Activated CD4-positive, alpha-beta T cell treated with anti-CD3 and anti-CD28 coated beads, Interleukin-2, amount 50 U/mL, for 16 hours (primary cell): ENCODE measurements around the gene RGS9BP.
A peak's percentile ranks its signal among the peaks of the same experiment; 100 is the strongest.
"Not testable (repeated sequence)": the region's sequence is repeated elsewhere in the genome, so short reads cannot be mapped to it uniquely, and the experiment has no call there.

Source experiments
- DNase-seq: peaks from one replicate; pipeline ENCODE4 v3.0.0-alpha.2; 2020

RGS9BP gene

DNA sequence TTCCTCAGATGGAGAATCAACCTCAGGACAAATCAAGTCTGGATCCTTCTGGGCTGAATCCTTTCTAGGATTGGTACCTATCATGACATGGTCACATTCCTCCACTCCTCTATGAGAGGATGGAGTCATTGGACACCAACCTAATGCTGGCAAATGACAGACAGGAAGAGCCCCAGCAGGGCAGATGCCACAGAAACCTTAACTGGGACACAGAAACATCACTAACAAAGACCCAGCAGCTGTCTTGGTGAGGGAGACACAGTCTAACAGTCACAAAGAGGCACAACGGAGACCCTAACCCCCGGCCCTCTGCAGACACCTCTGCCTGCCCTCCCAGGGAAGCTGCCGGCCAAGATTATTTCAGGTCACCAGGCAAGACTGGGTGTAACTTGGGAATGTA lies 2.8 kb upstream of the RGS9BP start:
- DNase-seq, result no peak

DNA sequence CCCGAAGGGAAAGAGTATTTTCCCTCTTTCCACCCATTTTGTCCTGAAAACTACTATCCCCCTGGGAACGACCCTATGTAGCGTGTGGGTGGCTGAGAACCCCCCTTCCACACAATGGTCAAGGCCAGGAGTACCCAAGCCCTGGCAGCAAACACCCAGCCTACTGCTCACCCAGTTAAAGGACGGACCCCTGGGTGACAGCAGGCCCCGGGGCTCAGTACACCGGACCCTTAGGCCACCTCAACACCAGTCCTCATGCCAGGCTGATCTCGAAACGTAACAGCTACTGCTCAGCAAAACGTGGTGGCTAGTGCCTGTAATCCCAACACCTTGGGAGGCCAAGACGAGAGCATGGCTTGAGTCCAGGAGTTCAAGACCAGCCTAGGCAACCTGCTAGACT lies 2.1 kb upstream of the RGS9BP start:
- no peak for DNase-seq

DNA sequence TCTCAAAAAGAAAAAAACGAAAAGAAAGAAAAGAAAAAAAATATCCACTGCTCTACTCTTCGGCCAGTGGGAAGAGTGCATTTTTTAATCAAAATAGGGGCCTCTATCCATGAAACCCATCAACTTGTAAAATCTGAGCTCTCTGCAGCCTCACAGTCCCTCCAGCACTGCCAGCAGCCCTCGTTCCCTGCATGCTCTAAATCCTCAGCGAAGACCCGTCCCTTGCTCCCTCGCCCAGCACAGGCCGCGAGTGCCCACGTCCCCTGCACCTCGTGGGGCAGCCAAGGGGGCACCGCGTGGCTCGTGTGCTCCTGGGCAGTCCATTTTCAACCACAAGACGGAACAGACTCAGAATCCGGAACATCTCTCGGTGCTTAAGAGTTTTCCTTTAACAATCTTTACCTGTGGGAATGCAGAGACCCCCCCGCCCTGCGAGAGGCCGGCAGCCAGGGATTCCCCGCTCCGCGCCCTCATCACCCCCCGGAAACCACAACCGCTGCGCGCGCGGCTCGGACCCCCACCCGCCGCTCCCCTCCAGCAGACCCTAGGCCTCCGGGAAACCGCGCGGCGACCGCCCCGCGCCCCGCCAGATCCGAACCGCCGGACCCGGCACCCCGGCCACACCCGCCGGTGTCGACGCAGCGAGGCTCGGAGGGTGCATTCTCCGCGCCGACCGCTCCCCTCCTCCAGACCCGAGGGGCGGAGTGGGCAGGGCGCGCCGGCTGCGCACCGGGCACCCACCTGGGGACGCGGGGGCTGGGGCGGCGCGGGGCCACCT lies 1.3 kb upstream of the RGS9BP start:
- no peak for DNase-seq

DNA sequence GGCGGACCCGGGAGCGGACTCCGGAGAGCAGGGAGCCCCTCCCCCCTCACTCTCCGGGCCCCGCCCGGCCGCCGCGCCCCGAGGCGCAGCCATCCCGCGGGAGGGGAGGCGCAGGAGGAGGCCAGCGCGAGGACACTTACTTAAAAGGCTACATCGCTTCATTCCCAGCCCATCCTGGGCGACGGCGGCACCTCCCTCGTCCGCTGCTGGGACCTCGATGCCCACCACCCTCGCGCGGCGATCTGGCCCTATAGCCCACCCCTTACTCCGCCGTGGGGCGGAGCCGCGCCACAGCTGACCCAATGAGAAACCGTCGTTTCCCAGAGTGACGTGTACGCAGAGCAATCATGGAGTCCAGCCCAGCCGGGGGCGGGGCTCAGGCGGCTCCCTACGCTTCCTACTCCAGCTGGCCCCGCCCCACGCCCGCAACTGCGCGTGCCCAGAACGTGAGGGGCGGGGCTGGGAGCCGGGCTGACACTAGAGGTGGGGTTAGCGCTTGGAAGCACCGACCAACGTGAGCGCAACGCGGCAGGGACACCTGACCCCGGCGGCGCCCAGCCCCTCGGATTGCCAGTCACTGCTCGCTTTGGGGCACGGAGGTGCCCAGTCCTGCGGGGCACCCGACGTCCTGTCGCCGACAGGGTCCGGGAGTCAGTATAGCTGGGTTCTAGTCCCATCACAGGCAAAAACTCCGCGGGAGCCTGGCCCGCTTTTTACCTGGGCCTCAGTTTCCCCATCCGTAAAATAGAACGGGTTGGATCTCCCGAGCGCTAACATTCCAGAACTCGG lies 523 bp upstream of the RGS9BP start, which contains the start of gene ANKRD27:
Gene ANKRD27 (minus strand): TSS at position 250 of the 789 bp plus-strand sequence. CDS start 16,165 bp downstream, outside the sequence.
- DNase-seq, result peak; percentile 98

DNA sequence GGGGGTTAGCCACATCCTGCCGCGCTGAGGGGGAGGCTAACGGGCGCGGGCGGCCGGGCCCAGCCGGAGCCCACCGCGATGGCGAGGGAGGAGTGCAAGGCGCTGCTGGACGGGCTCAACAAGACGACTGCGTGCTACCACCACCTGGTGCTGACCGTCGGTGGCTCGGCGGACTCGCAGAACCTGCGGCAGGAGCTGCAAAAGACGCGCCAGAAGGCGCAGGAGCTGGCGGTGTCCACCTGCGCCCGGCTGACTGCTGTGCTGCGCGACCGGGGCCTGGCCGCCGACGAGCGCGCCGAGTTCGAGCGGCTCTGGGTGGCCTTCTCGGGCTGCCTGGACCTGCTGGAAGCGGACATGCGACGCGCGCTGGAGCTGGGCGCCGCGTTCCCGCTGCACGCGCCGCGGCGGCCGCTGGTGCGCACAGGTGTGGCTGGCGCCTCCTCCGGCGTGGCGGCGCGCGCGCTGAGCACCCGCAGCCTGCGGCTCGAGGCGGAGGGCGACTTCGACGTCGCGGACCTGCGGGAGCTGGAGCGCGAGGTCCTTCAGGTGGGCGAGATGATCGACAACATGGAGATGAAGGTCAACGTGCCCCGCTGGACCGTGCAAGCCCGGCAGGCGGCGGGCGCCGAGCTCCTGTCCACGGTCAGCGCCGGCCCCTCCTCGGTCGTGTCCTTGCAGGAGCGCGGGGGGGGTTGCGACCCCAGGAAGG lies 692 bp downstream of the RGS9BP start:
- no peak for DNase-seq

DNA sequence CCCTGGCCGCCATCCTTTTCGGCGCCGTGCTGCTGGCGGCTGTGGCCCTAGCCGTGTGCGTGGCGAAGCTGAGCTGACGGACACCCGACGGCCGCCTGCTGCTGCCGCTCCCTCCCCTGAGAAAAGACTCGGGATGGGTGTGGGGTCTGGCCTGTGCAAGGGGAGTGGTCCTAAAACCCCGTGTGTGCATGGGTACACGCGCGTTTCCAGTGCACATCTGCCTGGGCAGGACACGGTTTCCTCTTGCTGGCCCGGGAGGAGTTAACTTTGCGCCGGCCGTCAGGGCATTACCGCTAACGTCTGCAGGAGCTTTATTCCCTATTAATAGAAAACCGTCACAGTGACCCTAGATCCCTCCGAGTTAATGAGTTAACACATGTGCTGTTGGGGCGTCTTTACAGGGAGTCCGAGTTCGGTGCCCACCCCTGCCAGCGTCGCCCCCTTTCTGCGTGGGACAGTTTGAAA lies 1.3 kb downstream of the RGS9BP start:
- no peak for DNase-seq

DNA sequence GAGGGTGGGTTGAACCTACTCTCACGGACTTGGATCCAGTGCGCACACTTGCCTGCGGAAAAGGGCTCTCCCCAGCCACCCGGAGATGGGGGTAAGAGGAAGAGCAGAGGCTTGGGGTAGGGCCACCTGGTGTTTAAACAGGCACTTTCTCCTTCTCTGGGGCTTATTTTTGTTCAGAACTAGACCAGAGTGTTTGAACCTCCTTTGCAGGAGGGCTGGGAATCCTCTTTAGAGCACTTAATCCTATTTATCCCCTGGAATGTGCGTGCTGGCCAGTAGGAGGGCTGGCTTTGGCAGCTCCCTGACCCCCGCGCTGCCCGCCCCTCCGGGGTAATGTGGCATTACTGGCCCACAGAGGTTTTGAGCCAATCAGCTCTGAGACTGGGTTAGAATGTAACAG lies 2.0 kb downstream of the RGS9BP start:
- DNase-seq, result no peak

DNA sequence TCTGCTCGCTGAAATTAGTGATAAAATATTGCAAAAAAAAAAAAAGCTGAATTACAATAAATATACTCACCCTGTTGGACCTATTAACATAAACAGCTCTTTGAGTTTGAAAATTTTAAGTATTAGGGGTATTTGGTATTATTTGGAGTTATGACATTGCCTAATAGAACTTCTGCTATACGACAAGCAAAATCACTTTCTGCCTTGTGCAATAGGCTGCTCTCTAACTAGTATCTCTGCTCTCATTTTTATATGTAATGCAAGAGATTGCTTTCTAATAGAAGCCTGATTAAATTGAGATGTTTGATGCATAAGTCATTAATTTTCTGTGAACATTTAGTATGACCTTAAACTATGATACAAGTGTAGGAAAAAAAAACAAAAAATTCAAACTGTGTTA lies 5.3 kb downstream of the RGS9BP start:
- no peak for DNase-seq

DNA sequence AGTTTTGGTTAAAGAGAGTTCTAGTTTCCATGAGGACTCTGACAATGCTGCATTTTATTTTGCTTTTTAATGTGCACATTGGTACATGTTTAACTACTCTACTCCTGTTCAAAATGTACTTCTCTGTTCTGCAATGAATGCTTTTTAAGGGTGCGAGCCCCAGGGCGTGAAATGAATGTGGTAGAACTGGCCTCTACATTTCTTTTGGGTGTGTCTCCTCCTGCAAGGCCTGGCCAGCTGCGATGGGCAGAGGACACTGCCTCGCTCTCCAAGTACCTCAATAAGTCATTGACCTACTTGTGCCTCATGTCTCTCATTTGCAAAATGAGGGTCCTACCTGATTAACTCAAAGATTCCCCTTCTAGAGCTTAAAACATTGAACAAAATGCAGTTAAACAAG lies 6.7 kb downstream of the RGS9BP start:
- DNase-seq, result no peak

DNA sequence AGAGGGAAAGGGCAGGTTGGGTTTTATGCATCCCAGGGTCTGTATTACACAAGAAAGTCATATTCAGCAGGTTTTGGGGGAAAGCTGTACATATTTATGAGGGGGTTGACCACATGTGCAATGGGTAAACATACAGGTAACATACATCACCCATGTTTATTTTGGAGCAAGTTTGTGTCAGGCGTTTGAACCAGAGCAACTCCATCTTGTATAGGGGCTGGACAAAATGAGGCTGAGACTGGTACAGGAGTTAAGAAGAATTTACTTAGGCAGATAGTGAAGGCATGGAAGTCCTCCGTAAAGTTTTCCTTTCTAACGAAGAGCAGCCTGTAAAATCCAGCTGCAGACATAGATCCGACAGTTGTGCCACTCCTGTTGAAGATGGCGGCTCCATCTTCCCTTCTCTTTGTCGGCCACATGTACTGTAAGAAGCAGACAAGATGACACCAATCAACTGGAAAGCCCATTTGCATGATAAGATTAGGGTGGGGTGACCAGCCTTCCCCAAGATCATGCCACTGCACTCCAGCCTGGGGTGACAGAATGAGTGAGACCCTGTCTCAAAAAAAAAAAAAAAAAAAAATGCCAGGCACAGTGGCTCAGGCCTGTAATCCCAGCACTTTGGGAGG lies 11.3 kb downstream of the RGS9BP start:
- no peak for DNase-seq

DNA sequence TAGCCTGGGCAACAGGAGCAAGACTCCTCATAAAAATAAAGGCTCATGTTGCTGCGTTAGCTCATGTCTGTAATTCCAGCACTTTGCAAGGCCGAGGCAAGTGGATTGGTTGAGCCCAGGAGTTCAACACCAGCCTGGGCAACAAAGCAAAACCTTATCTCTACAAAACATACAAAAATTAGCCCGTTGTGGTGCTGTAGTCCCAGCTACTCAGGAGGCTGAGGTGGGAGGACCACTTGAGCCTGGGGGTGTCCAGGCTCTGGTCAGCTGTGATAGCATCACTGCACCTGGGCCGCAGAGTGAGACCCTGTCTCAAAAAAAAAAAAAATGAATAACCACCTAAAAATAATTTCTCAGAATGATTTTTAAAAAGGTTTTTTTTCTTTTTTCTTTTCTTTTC lies 12.0 kb downstream of the RGS9BP start:
- DNase-seq, result no peak

DNA sequence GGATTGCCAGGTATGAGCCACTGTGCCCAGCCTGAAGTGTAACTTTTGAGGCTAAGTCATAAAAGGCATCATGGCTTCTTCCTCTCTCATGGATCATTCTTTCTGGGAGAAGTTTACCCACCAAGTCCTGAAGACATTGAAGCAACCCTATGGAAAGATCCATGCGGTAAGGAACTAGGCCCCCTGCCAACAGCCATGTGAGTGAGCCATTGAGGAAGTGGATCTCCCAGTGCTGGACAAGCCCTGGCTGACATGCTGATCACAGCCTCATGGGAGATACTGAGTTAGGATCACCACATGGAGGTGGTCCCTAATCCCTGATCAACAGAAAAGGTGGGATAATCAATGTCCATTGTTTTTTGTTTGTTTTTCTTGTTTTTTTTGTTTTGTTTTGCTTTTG lies 12.7 kb downstream of the RGS9BP start:
- DNase-seq, result no peak

DNA sequence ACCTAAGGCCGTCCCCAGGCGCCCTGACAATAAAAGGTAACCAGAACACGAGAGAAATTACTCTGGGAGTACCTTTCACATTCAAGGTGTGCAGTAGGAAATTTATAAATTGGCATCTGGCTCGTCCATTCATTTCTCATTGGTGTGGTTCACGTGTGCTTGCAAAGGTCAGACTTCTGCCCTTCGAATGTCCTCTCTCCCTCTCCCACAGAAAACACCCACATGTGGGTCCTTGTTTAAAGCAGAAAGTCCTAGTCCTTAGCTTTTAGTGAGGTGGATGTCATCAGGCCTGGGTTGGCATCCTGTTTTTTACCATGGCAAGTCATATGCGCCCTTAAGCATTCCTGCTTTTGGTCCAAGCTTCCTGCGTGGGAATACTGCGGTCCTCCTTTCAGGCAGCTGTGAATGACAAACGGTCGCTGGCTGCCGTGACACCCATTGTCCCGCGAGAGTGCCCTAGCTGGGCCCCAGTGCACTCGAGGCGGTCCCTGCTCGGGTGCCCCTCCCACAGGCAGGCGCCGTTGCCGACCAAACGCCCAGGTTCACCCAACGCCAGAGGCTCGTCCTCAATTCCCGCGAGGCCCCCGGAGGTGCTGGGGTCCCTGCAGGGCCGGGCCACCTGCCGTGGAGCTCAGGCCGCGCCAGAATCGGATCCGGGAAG lies 15.8 kb downstream of the RGS9BP start, which contains the start of gene NUDT19:
Gene NUDT19 (plus strand): TSS at position 531 of the 661 bp plus-strand sequence. CDS start 140 bp downstream, outside the sequence.
- peak; percentile 91 for DNase-seq

DNA sequence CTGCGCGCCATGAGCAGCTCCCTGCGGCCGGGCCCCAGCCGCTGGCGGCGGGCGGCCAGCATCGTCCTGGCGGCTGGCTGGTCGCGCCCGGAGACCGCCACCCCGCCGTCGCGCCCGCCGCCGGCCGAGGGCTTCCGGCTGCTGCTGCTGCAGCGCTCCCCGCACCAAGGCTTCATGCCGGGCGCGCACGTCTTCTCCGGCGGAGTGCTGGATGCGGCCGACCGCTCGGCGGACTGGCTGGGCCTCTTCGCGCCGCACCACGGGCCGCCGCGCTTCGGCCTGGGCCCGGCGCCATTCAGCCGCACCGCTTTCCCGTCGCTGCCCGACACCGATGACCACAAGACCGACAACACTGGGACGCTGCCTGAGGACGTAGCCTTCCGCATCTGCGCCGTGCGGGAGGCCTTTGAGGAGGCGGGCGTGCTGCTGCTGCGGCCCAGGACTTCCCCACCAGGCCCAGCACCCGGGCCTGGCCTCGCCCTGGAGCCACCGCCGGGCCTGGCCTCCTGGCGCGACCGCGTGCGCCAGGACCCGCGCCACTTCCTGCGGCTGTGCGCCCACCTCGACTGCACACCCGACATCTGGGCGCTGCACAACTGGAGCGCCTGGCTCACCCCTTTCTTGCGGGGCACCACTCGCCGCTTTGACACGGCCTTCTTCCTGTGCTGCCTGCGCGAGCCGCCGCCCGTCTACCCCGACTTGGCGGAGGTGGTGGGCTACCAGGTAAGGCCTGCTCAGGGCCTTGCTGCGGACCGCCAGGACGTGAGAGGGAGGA lies 16.5 kb downstream of the RGS9BP start:
- DNase-seq, result peak; percentile 62

DNA sequence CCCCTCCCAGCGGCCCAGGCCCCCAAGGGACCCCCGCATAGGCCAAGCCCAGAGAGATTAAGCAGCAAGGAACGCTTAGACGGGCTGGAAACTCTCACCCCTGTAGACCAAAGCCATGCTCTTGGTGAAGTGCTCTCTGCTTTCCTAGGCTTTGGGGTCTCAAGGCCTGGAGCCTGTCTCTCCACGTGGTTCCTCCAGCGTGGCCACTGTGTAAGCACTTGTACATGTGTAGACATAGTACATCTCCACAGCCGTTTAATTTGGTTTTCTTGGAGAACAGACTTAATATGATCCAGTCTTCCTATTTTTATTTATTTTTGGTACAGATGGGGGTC lies 17.0 kb downstream of the RGS9BP start:
- no peak for DNase-seq

DNA sequence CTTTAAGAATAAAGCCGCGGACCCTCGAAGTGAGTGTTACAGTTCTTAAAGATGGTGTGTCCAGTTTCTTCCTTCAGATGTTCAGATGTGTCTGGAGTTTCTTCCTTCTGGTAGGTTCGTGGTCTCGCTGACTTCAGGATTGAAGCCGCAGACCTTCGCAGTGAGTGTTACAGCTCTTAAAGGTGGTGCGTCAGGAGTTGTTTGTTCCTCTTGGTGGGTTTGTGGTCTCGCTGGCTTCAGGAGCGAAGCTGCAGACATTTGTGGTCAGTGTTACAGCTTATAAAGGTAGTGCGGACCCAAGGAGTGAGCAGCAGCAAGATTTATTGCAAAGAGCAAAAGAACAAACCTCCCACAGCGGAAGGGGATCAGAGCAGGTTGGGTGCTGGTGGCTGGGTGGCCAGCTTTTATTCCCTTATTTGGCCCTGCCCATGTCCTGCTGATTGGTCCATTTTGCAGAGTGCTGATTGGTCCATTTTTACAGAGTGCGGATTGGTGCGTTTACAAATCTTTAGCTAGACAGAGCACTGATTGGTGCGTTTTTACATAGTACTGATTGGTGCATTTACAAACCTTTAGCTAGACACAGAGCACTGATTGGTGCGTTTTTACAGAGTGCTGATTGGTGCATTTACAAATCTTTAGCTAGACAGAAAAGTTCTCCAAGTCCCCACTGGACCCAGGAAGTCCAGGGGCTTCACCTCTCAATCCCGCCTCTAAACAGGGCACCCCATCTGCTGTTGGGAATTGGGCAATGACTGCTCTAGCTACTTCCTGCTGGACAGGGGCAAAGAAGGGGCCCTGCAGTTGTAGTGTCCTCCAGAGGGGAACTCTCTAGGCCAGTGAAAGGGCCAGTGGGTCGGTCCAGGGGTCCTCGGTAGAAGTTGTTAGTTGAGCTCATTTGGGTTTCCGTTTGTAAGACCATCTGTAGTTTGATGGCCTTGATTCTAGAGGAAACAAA lies 17.8 kb downstream of the RGS9BP start:
- DNase-seq, result peak; percentile 68

DNA sequence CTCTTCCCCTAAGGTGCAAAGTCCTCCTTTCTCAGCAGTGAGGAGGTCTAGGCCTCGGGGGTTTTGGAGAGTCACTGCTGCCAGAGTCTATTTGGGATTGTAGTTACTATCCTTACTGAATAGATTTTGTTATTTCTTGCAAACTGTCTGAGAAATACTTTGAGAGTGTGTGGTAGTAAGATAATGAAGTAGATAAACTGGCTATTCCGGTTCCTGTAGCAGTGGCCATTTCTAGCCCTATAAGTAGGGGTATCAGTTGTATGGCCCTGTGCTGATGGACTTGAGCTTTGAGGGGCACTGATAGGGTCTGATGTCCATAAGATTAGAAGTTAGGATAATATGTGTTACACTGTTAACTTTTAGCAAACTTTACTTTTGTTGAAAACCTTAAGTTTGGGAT lies 18.7 kb downstream of the RGS9BP start:
- not testable (repeated sequence) for DNase-seq

DNA sequence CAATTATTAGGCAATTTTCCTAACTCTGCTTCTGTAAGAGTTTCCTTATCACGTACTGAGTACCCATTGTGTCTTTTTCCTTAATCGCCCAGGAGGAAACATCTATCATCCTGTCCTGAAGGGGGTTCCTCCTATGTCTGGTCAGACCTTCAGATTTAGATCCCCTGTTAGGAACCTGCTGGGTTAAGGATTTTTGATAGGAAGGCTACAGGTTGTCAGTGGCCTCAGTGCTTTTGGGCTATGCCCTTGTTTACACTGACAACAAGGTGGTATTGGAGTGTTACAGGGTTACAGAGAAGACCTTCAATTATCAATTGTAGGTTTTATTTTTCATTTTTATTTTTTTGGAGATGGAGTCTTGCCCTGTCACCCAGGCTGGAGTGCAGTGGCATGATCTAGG lies 19.2 kb downstream of the RGS9BP start:
- not testable (repeated sequence) for DNase-seq

DNA sequence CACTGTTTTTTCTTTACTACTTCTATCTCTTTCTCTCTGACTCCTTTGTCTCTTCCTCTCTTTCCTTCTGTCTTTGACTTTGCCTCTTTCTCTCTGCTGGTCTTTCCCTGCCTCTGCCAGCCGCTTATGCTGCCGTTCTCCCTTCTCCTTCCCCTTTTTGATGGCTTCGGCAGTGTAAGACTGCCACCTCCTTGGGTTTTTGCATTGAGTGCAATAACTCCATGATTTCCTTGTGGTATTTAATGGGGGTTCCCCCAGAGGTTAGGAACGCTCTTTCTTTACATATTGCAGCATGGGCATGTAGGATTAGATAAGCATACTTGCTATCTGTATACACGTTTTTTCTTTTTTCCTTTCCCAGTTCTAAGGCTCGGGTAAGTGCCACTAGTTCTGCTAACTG lies 19.9 kb downstream of the RGS9BP start:
- DNase-seq, result not testable (repeated sequence)

DNA sequence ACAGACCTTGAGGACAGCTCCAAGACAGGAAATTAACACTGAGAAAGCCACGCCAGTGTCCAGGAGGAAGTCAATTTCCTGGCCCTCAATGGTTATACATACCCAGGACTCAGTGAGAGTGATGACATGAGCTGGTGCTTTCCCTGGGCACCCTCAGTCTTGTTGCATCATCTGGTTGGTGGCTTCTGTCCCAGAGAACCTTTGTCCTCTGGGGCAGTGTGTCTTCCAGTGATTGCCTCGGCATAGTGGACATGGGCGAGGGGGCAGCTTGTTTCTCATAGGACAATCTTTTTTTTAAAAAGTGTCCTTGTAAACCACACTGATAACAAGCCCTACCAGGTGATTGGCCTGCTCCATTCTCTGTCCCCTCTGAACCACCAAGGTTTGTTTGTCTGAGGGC lies 21.1 kb downstream of the RGS9BP start:
- not testable (repeated sequence) for DNase-seq
